HepG2 (cell line): Measurements from ENCODE around the gene CLIC1. TPM values are rescaled to one million over a fixed set of nuclear protein-coding genes. Genes with fewer than 3 reads are reported as not detected.

Source experiments
- ATF7-NPFF ChIP-seq: sonication (generic); formaldehyde crosslinking; IDR thresholded peaks from 2 replicates; pipeline ENCODE4 v1.8.1; 2023; ENCODE audit warnings: mild to moderate bottlenecking, low read depth, missing genetic modification reagents, moderate library complexity
- THAP11 ChIP-seq: IDR thresholded peaks from 2 replicates; pipeline ENCODE4 v1.6.1; 2016; ENCODE audit warnings: missing biosample characterization, missing genetic modification reagents
- ZNF510 ChIP-seq: sonication (generic); formaldehyde crosslinking; IDR thresholded peaks from 2 replicates; pipeline ENCODE4 v1.4.0; 2020; ENCODE audit warnings: low read depth, mild to moderate bottlenecking, missing genetic modification reagents
- ZNF737 ChIP-seq: sonication (generic); formaldehyde crosslinking; IDR thresholded peaks from 2 replicates; pipeline ENCODE4 v1.5.0; 2020; ENCODE audit warnings: missing genetic modification reagents, mild to moderate bottlenecking, borderline replicate concordance
- ZNF761 ChIP-seq: sonication (generic); formaldehyde crosslinking; conservative IDR thresholded peaks from 2 replicates; pipeline ENCODE4 v1.4.0; 2020; ENCODE audit warnings: mild to moderate bottlenecking, missing genetic modification reagents
- ZNF883 ChIP-seq: sonication (generic); formaldehyde crosslinking; IDR thresholded peaks from 2 replicates; pipeline ENCODE4 v1.5.1; 2020; ENCODE audit warnings: mild to moderate bottlenecking, missing genetic modification reagents; ENCODE audit errors: not compliant biosample characterization
- polyA plus RNA-seq, 8 experiments: library from polyadenylated mRNA; depleted of rRNA in 3 of 8; stranded (reverse) in 7 of 8; unstranded in 1 of 8; fragments of >200 nt; fragmentation: Illumina TruSeq in 4 of 8; extraction: Trizol in 4 of 8; gene quantifications; 2 replicates each; pipeline versions ENCODE4 v1.2.1 to v1.2.3, GENCODE V29; 2011 to 2016; ENCODE audit warnings: low read depth in 4 of 8, missing spikeins in 1 of 8, mixed read lengths in 1 of 8; ENCODE audit not compliant: insufficient read depth in 1 of 8
- total RNA-seq, 5 experiments: library from RNA; depleted of rRNA; stranded (reverse); fragments of >200 nt; fragmentation: Illumina TruSeq; extraction: Trizol; gene quantifications; 2 replicates each; pipeline ENCODE4 v1.2.3, GENCODE V29; 2016; ENCODE audit warnings: low read depth in 1 of 5
- TF ChIP-seq, protein P1 (sequence below): sonication (generic); formaldehyde crosslinking; IDR thresholded peaks from 2 replicates; pipeline ENCODE4 v1.5.0; 2020; ENCODE audit warnings: mild to moderate bottlenecking, missing genetic modification reagents, moderate library complexity
- TF ChIP-seq, protein P2 (sequence below): sonication (generic); formaldehyde crosslinking; IDR thresholded peaks from 2 replicates; pipeline ENCODE4 v1.4.0; 2020; ENCODE audit warnings: missing genetic modification reagents, low read depth, mild to moderate bottlenecking, borderline replicate concordance

Gene CLIC1
- total and polyA plus RNA-seq, 2 of the 13 experiments (the other 11 are each of a cell fraction or from before 2014, with no cell fraction given), result 602 to 891 TPM

DNA sequence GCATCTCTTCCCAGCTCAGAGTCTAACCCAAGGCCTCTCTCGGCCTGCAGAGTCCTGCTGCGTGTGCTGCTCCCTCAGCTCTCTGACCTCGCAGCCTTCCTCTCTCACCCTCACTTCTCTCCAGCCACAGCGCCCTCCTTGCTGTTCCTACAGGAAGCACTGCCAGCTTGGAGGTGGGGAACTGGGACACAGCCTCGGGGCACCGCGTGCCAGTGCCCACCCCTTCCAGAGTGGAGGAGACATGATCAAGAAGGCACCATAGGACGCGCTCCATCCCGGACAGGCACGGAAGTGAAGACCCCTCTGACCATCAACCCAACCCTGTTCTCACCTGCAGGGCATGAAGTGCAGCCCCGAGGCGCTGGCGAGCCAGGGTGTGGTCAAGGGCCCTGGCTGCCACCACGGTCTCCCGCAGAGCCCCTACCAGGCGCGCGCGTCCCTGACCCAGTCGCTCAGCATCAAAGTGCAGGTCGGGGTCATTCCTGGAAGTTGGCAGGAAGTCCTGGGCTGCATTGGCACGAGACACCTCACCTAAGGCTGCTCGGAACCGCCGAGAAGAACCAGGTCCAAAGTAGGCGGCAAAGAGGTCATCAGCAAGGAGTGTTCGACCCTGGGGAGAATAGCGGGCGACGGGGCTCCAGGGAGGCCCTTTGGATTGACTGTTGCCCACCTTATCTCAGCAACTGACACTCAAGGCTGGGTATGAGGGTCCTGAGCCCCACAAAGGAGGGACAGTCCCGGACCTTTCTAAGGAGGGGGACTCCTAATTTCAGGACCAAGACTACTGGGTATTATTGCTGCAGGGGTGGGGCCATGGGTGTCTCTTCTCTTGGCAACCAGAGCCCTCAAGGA is 39.5 kb upstream of the CLIC1 start (continued):
- TF ChIP-seq, protein P1, sequence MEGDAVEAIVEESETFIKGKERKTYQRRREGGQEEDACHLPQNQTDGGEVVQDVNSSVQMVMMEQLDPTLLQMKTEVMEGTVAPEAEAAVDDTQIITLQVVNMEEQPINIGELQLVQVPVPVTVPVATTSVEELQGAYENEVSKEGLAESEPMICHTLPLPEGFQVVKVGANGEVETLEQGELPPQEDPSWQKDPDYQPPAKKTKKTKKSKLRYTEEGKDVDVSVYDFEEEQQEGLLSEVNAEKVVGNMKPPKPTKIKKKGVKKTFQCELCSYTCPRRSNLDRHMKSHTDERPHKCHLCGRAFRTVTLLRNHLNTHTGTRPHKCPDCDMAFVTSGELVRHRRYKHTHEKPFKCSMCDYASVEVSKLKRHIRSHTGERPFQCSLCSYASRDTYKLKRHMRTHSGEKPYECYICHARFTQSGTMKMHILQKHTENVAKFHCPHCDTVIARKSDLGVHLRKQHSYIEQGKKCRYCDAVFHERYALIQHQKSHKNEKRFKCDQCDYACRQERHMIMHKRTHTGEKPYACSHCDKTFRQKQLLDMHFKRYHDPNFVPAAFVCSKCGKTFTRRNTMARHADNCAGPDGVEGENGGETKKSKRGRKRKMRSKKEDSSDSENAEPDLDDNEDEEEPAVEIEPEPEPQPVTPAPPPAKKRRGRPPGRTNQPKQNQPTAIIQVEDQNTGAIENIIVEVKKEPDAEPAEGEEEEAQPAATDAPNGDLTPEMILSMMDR (CRISPR knock-in tag), result peak; percentile 57
- TF ChIP-seq ZNF510 (CRISPR knock-in tag), result 0 out of 2 replicates have a peak, but pooled peaks have one; percentile 45
- TF ChIP-seq THAP11 (CRISPR knock-in tag), result no peak
- TF ChIP-seq ZNF761 (CRISPR knock-in tag), result 0 out of 2 replicates have a peak, but pooled peaks have one; percentile 21
- 0 out of 2 replicates have a peak, but pooled peaks have one; percentile 58 for TF ChIP-seq ZNF737
- TF ChIP-seq ZNF883 (CRISPR knock-in tag), result peak; percentile 36
- TF ChIP-seq, protein P2, sequence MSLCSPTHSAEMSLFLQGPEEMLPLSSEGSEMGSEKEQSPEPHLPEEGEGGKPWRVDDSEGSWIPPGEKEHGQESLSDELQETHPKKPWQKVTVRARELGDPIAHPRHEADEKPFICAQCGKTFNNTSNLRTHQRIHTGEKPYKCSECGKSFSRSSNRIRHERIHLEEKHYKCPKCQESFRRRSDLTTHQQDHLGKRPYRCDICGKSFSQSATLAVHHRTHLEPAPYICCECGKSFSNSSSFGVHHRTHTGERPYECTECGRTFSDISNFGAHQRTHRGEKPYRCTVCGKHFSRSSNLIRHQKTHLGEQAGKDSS (CRISPR knock-in tag), result 0 out of 2 replicates have a peak, but pooled peaks have one; percentile 26
- 0 out of 2 replicates have a peak, but pooled peaks have one; percentile 33 for TF ChIP-seq ATF7-NPFF (CRISPR knock-in tag)
- TF ChIP-seq, all 625 proteins: peak for 64
